NCI-H2029 treated with DMSO at 0.1 percent for 48 hours (cell line): ENCODE results near the gene COX6B1.
"Not testable (repeated sequence)": the region's sequence is repeated elsewhere in the genome, so short reads cannot be mapped to it uniquely, and the experiment has no call there.

Source experiments
- DNase-seq: peaks from one replicate; lab custom pipeline; 2025; lab: John Stamatoyannopoulos, UW

The COX6B1 gene

GRCh38 chr19:35633727-35634440 lies 14.2 kb upstream of the COX6B1 start:
- DNase-seq, result no peak

GRCh38 chr19:35636651-35637050 lies 11.5 kb upstream of the COX6B1 start:
- no peak for DNase-seq

- DNase-seq, result no peak
Observed at GRCh38 chr19:35637165-35637564, 11.0 kb upstream of the COX6B1 start.

DNA sequence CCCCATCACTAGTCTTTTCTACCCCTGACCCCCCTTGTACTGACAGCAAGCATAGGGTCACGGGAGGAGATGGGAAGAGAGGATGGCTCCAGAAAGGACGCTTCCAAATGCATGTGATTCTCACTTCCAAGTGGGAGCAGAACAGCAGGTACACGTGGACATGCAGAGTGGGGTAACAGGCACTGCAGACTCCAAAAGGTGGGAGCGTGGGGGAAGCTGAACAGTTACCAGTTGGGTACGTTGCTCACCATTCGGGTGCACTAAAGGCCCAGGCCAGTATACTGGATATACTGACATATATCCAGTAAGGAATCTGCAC lies 8.8 kb upstream of the COX6B1 start:
- no peak for DNase-seq

DNA sequence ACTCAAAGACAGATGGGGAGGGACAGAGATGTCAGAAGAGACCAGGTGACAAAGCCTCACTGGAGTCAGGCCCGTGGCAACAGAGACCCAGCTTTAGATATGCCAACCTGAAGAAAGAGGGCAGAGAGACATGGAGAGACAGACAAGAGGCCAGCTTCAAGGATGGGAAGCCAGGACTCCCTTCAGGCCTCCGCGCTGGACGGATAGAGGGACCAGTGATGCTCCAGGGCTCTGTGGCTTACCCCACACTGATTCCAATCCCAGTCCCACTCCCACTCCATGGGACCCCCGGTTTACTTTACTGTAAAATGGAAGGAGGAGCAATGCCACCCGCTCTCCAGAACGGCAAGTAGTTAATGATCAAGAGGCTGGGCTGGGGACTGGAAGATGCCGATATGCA lies 8.3 kb upstream of the COX6B1 start:
- no peak for DNase-seq

DNA sequence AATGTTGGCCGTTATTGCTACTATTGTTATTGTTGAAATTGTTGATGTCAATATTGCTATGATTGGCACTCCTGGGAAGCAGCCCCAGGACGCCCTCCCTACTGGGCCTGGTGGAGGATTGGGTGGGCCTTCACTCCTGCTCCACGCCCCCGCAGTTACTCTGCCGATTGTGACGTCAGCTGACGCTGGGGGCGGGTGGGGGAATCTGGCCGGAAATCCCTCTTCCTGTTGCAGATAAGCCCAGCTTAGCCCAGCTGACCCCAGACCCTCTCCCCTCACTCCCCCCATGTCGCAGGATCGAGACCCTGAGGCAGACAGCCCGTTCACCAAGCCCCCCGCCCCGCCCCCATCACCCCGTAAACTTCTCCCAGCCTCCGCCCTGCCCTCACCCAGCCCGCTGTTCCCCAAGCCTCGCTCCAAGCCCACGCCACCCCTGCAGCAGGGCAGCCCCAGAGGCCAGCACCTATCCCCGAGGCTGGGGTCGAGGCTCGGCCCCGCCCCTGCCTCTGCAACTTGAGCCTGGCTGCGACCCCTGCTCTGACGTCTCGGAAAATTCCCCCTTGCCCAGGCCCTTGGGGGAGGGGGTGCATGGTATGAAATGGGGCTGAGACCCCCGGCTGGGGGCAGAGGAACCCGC lies 6.5 kb upstream of the COX6B1 start, which contains the start of gene ETV2:
ETV2 (plus strand) TSS at position 231 of the 637 bp plus-strand sequence. CDS start 716 bp downstream, outside the sequence.
- DNase-seq, result no peak

DNA sequence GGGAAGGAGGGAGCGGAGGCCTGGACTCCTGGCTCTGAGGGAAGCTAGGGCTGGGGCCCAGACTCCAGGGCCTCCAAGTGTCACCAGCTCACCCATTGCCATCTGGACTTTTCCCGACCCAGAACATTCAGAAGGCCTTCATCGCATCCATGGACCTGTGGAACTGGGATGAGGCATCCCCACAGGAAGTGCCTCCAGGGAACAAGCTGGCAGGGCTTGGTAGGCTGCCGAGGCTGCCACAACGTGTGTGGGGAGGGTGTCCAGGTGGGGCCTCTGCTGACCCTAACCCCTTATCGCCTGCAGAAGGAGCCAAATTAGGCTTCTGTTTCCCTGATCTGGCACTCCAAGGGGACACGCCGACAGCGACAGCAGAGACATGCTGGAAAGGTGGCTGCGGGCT lies 5.8 kb upstream of the COX6B1 start:
- no peak for DNase-seq

GRCh38 chr19:35642798-35643254 lies 5.3 kb upstream of the COX6B1 start:
- DNase-seq, result no peak

GRCh38 chr19:35643255-35644205 lies 4.6 kb upstream of the COX6B1 start:
- DNase-seq, result peak; percentile 55

- DNase-seq, result peak; percentile 85
Observed at GRCh38 chr19:35644206-35644986, 3.7 kb upstream of the COX6B1 start.

DNA sequence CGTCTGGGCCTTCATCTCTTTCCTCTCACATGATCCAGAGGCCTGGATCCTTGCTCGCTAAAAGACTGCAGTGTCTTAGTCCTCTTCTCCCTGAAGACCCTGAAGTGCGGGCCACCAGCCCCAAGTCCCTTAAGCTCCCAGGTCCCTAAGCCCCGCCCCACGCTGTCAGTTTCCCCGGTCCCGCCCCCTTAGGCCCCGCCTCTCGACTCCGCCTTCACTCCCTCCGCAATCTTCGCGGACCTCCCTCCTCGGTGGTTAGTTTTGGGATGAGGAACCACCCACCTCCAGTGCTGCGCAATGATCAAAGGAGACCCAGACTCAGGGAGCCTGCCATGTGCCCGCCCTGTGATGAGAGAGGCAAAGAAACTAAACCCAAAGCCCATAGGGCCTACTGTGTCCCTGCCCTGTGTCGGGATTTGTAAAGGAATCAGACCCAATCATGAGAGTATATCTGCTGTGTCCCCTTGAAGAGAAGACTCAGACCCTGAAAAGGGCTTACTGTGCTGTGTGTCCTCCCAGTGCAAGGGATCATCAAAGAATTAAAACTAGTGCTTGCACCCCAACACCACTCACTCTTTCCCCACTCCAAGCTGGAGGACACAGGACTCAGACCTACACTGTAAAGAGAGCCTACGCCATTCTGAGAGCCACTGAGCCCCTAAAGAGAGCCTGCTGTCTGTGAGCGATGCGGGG lies 3.0 kb upstream of the COX6B1 start:
- DNase-seq, result peak; percentile 49

- DNase-seq, result no peak
Observed at GRCh38 chr19:35645680-35646511, 2.2 kb upstream of the COX6B1 start.

DNA sequence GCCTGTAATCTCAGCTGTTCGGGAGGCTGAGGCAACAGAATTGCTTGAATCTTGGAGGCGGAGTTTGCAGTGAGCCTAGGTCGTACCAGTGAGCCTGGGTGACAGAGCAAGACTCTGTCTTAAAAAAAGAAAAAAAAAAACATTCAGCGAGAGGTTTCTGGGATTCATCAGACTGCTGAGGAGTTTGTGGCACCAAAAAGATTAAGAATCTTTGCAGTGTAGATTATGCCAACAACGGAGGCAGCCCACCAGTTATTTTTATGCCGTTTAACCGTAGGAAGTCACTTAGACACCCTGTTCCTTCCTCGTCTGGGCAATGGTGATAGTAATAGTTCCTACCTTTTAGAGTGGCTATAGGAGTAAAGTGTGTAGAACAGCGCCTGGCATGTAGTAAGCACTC lies 2.5 kb downstream of the COX6B1 start:
- no peak for DNase-seq

DNA sequence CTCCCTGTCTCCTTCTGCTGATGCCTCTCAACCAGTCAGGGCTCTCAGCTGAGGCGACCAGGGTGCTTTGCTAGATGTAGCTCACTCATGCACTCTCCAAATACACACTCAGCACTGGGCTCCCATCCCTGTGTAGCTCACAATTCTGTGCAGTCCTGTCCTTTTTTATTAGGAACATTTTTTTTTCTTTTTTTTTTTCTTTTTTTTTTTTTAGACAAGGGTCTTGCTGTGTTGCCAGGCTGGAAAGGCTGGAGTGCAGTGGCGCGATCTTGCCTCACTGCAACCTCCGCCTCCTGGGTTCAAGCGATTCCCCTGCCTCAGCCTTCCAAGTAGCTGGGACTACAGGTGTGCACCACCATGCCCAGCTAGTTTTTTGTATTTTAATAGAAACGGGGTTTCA lies 6.7 kb downstream of the COX6B1 start:
- DNase-seq, result not testable (repeated sequence)

DNA sequence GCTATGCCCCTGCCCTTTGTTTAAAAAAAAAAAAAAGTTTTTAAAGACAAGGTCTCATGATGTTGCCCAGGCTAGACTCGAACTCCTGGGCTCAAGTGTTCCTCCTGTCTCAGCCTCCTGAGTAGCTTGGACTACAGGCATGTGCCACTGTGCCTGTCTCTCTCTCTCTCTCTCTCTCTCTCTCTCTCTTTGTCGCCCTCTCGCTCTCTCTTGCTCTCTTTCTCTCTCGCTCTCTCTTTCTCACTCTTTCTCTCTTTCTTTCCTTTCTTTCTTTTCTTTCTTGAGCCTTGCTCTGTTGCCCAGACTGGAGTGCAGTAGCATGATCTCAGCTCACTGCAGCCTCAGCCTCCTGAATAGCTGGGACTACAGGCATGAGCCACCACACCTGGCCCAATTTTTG lies 7.5 kb downstream of the COX6B1 start:
- DNase-seq, result no peak

DNA sequence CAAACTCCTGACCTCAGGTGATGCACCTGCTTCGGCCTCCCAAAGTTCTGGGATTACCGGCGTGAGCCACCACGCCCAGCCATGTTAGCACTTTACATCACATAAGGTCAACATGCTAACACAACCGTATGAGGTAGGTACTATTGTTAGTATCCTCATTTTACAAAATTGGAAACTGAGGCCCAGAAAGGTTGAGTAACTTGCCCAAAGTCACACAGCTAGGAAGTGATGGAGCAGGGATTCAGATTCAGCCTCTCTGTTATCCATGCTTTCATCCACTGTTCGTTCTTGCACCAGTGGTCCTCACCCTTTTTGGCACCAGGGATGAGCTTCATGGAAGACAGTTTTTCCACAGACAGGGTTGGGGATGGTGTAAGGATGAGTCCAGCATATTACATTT lies 8.6 kb downstream of the COX6B1 start:
- no peak for DNase-seq

- no peak for DNase-seq
Observed at GRCh38 chr19:35657904-35658700, 10.0 kb downstream of the COX6B1 start.

DNA sequence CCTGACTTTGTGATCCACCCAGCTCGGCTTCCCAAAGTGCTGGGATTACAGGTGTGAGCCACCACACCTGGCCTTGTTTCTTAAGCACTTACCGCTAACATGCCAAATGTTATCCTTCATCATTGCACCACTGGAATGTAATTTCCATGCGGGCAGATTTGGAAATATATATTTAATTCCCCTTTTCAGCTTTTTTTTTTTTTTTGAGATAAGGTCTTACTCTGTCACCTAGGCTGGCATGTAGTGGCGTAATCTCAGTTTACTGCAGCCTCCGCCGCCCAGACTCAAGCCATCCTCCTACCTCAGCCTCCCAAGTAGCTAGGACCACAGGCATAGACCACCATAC lies 13.8 kb downstream of the COX6B1 start:
- no peak for DNase-seq

DNA sequence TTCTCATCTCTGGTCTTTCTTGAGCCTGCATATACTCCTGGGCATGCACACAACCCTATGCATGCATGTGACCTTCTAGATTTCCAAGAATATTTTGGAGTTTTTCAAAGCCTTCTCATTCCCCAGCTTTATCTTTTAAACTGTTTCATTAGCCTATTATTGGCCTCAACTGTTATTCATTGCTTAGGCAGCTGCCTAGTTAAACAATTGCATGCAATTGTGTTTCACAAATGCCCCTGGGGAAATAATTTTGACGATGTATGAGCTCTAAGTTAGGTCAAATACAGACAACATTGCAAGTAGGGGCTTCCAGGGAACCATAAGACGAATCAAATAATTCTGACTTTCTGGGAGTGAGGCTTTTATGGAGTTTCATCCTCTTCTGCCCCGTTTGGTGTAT lies 15.9 kb downstream of the COX6B1 start:
- no peak for DNase-seq

DNA sequence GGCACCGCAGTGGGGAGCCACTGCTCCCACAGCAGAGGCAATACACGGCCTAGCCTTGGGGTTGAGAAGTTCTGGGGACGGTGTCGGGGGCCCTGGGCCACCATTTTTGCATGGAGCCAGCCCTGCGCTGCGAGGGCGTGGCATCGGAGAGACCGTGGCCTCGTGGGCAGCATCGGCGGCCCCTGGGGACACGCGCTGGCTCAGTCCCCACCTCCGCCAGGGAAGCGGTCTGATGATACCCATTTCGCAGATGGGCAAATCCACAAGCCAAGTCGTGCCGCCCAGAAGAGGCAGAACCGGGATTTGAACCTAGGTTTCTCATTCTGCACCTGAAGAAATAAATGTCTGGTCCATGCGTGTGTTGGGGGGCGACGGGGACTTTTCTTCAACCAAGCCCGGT lies 17.0 kb downstream of the COX6B1 start:
- DNase-seq, result no peak
